ENCODE data around the gene DDX41.

The DDX41 gene

DNA sequence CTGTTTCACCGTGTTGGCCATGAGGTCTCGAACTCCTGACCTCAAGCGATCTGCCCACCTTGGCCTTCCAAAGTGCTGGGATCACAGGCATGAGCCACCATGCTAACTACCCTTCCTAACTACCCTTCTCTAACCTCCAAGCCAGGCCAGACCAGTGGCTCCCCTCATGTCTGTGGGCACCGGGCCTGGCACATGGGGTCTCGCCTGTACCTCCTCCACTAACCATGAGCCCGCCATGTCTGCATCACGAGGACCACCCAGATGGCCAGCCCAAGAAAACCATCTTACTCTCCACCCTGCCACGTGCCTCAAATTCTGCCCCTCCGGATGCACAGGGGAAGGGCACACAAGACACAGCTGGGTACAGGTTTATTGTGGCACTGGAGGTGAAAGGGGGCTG, 33.7 kb downstream of the DDX41 start:
- no peak for DNase-seq

DNA sequence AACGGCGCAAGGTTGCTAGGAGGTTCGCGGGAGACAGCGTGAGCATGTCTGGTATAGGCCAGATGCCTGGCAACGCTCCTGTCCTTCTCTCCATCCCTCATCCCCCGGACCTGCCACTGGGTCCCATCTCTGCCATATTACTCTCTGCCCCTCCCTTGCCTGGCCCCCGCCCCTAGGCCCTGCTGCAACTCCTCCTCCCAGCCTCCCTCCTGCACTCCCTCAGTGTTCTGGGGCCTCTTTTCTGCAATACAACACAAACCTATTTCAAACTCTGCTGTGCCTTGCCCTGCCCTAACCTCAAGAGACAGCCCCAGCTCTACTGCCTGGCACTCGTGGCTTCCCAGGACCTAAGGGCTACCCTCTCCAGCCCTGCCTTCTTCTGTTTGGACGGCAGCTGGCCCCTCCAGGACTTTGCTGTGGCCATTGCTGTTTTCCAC, 34.4 kb downstream of the DDX41 start:
- no peak for DNase-seq

DNA sequence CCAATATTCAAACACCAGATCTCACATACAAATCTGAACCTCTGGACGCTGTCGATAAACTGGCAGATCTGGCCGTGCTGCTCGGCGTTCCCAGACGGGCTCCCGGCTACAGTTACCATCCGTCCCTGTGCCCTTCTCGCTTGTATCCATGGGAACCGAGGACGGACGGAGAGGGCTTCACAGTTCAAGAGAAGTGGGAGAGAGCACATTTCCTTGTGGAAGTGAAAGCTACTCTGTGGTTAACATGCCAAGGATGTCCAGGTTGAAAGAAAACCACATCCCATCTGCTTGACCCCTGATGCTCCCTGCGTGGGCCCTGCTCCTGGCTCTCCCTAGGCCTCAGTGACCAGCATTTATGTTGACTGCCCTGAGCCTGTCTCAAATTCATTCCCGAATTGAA, 37.0 kb downstream of the DDX41 start:
- DNase-seq, result no peak

DNA sequence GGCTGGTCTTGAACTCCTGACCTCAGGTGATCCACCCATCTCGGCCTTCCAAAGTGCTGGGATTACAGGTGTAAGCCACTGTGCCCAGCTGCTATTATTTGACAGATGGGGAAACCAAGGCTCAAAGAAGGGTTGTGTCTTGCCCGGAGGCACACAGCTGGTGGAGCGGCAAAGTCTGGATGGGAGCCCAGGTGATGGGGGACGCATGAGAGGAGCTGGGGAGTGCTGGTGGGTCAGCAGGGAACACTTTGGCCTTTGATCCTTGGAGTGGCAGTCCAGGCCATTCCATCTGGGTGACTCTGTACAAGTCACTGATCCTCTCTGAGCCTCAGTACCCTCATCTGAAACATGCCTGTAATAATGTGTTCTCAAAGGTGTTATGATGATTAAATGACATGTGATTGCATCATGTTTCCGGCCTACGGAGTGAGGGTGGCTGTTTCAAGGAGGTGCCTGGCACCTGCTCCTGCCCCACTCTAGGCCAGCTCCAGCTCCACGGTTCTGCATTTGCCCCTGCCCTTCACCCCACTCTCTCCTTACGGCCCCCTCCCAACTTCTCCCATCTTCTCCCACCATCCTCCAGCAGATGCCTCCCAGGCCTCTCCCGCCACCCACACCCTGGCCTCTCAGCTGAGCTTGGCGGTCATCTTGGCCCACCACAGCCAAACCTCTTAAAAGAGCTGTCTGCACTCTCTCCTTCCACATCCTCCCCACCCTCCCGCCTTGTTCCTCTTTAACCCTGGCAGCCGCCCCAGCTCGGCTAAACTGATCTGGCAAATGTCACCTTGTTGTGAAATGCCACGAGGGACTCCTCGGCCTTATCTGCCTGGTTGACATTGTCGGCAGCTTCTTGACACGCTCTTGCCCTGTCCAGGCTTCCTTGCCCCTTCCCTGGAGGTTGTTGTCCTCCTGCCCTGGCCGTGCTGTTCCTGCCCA, 37.8 kb downstream of the DDX41 start:
- DNase-seq, result peak; percentile 33 to 38

DNA sequence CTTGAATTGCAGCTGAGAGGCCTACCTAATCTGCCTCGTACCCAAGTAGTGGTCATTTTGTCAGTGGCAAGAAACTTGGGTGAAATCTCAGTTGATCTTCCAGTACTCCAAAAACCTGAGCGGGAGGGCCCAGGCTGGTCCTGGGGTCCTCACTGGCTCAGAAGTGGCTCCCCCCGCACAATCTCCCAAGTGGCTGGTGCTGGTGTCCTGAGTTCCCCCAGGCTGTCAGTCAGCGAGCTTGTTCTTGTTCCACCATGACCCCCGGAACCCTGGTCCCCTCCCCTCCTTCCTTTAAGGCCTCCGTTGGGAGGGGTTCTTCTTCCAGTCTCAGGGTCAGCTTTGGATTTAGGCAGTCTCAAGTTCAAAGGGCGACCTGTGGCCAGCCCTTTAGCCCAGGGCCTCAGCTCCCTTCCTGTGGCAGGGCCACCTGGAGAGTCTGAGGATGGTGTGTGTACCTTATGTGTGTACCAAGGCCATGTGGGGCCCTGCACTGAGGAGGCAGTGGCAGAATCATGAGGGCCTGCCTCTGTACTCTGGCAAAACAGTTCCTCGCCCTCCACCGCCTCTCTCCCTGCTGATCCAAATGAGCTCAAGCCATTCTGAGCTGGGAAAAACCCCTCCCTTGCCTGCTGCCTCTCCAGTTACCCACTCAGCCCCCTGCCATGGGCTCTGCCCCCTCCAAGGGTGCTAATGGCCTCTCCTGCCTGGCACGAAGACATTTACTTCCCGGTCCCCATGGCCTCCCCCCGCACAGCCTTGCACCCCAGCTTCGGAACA, 38.9 kb downstream of the DDX41 start:
- DNase-seq, result no peak

DNA sequence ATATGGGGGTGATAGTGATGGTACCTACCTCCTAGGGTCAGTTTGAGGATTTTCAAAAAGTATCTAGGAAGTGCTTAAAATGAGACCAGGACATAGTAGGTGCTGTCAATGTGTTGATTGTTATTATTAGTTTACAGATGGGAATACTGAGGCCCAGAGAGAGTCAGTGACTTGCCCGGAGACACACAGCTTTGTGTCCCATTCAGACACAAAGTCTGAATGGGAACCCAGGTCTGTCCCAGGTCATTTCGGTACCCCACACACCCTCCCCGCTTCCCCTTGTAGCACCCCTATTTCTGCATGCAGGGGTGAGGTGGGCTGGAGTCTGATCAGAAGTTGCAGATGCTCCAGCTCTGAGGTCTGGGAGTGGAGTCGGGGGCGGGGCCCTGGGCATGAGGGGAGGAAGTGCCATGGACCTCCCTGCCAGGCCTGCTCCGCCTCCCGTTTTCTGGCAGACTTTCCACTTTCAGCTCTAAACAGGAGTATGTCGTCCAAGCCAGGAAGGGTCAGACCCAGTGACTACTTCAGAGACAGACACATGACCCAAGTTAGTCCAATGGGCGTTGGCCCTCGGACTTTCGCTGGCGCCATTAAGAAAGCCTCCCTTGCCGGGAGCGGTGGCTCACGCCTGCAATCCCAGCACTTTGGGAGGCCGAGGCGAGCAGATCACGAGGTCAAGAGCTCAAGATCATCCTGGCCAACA, 40.1 kb downstream of the DDX41 start:
- DNase-seq, result no peak

DNA sequence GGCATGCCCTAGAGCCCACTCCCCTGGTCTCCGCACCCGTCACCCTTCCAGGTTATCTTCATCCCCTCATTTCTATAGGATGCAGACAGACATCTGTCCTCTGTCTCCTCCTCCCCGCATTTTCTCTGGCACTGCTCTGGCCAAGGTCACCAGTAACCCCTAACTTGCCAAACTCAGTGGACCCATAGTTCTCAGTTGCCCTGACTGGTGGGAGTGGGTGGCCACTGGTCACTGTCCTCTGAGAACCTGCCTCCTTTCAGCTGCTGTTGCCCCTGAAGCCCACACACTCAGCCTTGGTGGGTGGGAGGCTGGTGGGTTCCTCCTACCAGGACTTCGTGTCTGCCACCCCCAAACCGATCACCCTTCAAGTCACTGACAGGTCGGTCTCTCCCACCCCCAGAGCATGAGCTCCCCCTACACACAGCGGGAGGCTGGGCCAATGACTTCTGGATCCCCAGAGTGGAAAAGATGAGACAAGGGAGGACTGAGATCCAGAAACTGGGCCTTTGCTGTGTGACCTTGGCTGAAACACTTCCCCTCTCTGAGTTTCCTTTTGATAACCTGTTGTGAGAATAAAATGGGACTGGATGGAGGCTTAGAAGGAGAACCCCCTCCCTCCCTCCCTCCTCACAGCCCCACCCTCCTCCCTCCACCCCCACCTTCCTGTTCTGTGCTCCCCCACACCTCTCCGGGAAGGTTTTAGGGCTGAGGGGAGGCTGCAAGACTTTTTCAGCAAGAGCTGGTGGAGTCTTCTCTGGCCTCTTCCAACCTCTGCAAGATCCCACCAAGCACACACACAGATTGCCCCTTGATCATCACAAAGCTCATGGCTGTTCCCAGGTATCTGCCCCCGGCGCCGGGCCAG, 41.0 kb downstream of the DDX41 start:
- DNase-seq, result no peak

DNA sequence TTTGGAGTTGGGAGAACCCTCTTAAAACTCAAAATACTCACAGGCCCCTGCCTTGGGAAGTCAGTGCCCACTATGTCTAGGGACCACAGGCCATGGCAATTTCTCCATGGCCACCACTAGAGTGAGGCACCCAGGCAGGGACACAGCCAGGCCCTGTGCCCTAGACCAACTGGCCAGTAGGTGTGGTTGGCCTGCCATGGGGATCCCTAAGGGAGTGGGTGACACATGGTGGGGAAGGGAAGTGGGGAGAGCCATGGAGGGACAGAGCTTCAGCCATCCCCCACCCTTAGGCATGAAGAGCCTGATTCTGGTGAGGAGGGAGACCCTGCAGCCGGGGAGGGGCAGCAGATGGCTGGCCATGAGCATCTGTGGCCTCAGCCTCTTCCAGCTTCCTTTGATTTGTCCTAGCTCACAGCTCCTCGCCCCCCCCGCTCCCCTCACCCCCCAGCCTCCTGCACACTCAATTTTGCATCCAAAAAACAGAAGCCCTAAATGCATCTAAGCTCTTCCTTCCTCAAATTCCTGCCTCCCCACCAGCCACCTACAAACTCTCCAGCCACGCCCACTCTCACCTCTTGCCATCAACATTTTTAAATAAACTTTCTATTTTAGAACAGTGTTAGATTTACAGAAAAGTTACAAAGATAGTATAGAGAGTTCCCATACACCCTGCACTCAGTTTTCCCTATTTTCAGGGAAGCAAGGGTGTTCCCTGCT, 41.8 kb downstream of the DDX41 start:
- DNase-seq, result no peak

DNA sequence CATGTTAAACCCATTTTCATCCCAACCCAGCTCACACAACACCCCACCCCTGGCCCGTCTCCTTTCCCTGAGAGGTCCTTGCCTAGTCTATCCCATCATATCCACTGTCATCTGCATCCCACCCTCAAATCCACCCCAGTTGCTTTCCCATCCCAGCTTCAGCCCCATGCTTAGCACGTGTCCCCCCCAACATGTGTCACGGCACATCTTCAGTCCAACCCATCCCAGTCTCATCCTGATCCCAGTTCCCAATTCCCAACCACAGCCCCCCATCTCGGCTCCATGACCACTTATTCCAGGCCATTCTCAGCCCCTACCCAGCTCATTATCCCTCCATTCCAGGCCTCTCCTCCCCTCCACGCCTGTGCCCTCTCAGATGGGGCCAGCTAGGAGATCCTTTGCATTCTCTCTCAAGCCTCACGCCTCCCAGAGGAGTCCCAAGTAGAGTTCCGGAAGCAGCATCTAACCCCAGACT, 42.7 kb downstream of the DDX41 start:
- no peak for DNase-seq

DNA sequence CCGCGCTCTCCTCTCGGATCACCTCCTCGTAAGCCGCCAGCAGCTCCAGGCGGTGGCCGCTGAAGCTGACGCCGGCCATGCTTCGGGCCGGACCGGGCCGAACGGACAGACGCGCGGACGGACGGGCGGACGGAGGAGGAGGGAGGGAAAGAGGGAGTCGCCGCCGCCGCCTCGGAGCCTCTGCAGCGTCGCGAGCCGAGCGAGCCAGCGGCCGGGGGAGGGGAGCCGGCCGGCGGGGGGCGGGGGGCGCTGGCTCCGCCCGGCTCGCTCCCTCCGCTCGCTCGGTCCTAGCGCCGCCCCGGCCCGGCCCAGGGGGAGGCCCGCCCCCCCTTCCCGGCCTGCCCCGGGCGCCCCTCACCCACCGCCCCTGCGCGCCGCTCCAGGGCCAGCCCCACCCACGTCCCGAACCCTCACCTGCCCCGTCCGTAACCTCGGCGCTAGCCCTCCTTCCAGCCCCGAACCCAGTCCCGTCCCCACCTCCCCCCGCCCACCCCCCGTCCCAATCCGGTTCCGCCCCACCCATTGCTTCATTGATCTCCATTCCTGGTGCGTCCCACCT, 43.2 kb downstream of the DDX41 start, which contains the start of gene DBN1:
Gene DBN1, minus strand, starts transcription at position 192 of the 559 bp plus-strand sequence. Its CDS starts 113 bp downstream, at position 79.
- DNase-seq, result no peak

DNA sequence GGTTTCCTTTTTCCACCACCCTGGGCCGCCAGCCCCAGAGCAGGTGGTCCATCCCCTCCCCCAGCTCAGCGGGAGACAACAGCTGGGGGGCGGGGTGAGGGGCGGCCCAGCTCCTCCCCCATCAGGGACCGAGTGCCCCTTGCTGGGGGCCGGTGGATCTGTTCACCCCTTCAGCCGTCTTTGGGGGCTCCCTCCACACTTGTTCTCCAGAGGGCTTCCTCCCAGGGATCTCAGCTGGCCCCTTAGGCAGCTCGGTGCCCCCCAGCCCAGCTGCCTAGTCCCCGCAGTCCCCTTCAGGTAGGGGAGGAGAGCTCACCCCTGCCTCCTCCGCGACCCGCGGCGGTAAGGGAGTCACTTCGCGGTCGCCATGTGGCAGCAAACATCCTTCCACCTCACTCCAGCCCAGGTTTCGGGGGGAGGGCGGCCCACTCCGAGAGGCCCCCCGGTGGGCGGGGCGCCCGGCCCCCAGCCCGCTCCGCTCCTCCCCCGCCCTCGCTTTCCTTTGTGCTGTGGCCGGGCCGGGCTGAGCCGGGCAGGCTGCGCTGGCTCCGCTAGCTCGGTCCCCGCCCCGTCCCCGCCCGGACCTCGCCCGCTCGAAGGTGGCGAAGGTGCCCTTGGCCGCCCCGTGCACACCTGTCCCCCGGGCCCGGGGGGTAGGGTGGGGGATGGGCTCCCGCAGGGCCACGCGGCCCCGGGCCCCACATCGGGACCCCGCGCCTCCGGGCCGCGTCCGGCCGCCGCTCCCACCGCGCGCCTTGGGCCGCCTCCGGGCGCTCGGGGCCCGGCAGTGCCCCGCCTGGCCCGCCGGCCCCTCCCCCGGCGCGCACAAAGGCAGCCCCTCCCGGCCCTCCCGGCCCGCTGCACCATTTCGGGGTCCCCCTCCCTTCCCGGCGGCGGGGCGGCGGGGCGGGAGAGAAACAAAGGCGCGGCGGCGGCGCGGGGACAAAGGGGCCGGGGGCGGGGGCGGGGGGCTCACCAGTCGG, 44.0 kb downstream of the DDX41 start:
- peak; percentile 28 to 44 for DNase-seq

DNA sequence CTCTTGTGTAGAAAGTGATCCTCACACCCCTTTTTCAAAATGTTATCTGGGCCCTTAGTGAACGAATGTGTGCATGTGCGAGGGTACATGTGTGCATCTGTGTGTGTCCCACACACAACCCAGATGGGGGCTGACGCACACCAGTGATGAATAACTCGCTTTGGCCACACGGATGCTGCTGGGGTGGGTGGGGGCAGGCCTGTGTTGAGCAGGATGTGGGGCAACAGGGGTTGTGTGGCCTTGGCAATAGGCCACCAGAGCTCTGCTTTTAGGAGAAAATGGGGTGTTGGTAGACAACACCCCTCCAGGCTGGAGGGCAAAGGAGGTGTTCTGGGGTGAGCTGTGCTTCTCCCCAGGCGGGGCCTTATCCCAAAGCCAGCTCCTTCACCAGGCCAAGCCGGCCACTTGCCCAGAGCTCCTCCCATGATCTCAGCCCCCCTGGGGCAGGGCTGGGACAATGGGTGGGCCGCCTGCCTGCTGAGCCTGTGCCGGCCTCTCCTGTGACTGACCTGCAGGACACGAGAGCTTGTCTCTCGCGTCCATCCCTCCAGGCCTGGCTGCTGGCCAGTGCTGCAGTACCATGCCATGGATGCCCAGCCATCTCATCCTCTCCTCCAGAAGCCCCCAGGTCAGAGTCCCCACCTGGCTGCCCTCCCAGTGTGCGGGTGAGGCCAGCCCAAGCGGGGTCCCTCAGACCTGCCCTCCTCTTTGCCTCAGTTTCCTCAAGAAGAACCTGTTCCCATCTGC, 45.0 kb downstream of the DDX41 start:
- DNase-seq, result no peak

DNA sequence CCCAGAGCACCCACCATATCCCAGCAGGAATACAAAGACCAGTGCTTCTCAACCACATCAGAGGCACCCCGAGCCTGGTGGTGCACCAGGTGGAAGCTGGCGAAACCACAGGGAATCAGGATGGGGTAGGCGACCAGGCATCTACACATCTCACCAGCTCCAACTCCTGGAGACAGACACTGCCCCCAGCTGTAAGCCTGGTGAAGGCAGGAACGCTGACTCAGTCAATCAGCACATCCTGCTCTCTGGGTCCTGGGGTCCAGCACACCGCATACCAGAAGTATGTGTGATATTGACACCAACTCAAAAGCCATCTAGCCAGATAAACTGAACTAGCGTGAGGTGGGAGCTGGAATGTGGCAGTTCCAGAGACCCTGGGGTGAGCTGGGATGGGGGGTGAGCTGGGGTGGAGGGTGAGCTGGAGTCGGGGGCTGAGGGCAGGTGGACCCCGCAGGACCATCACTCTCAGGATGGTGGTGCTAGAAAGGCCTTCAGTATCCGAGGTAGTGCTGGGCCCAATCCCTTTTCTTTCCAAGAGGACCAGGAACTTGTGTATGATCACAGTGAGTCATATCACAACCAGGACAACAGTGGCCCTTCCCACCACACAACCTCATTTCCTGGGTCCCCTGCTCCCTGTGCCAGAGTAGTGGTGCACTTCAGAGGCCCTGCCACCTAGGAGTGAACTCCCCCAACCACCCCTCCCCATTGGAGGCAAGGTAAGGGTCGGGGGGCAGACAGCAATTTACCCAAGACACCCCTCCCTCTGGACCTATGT, 45.8 kb downstream of the DDX41 start:
- no peak for DNase-seq

DNA sequence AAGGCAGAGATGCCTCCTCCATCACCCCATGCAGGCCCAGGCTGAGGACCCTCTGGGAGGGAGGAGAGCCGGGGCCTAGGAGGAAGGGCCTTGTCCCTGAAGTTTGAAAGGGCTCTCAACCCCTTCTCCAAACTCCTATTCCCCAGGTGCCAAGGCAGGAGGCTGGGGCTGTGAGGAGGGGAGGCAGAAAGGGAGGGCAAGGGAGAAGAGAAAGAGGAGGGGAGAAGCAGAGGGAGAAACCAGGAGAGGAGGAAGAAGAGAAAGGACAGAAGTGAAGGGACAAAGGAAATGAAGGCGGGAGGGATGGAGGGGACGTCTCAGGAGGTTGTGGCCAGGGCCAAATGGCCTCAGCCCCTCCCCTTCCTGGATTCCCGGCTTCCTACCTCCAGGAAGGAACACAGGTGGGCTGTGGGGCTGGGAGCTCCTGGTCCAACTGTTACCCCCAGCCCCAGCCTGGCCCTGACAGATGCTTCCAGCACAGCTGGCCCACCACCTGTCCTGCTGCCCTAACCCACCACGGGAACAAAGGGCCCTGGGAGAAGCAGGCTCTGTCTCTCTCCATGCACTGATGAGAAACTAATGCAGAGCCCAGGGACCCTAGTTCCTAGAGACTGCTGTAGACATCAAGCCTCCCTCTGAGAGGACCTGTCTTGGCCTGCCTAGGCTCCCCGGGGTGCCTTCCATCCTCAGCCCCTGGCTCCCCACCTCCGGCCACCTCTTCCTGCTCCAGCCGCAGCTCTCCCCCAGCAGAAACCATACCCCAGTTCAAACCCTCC, 46.8 kb downstream of the DDX41 start:
- DNase-seq, result no peak

DNA sequence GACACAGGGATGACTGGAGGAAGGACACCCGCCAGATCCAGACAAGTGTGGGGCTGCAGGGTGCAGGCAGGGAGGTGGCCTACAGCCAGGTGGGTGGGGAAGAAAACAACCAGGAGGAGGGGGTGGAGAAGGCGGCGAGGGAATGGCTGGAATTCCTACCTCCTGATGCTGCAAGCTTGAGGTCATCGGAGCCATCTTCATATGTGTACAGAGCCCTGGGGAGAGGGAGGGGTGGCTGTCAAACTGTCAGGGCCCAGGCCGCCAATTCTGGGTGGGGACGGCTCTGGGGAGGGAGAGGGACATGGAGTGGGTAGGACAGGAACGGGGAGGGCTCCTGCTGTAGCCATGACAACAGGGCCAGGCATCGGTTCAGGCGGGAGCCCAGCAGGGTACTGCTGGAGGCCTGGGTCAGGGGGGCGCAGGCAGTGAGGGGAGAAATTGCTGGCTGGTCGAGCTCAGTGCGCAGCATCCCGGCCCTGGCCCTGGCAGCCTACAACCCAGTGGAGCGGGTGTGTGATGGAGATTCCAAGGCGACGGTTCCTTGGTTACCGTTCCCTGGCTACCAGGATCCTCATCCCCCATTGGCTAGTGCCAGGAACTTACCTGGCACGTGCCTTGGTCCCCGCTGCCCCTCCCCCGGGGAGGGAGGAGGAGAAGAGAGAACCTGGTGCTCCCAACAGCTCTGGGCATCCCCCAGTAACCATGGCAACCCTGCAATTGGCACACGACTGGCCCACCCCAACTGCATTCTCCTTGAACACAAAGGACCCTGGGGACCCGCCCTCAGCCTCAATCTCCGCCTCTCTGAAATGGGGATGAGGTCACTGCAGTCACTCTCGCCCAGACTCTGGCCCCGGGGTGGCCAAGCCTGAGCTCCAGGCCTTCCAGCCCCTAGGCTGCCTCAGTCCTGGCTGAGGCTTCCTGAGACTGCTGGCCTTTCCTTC, 47.8 kb downstream of the DDX41 start:
- no peak for DNase-seq

DNA sequence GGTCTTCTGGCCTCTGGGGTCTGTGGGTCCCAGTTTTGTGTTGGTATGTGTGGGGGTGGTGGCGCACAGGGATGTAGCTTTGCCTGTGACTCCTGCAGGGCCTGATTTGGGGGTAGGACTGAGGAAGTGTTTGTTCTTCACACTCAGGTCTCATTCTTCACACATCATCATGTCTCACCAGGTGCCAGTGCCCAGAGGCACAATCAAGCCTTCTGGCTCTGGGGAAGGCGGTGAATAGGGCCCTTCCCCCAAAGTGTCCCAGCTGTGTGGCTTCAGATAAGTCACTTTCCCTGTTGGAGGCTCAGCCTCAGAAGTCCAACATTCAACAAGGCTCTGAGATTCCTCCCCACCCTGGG, 48.5 kb downstream of the DDX41 start:
- DNase-seq, result no peak

Data from activated CD4-positive, alpha-beta T cell treated with anti-CD3 and anti-CD28 coated beads for 4 hours (primary cell).